Cardiac fibroblast (primary cell): ENCODE data around the gene RIPOR2.
A peak's percentile ranks its signal among the peaks of the same experiment; 100 is the strongest.

Experiments
- DNase-seq, 2 donors: peaks; one replicate each; pipeline versions ENCODE4 v3.0.0 to v3.0.0-alpha.2; 2010; ENCODE audit warnings: low read depth in 2 of 2
- H3K4me3 ChIP-seq, 2 donors: replicated peaks in 1 of 2; 1 replicate in 1 of 2; 2 replicates in 1 of 2; pipeline ENCODE4 v1.5.1; 2011; ENCODE audit warnings: low read depth in 2 of 2, low read length in 2 of 2, mild to moderate bottlenecking in 2 of 2, moderate library complexity in 1 of 2
- CTCF ChIP-seq: IDR thresholded peaks from one replicate; pipeline ENCODE4 v1.5.1; 2011; ENCODE audit warnings: low read depth, mild to moderate bottlenecking, low read length, inconsistent platforms

RIPOR2 gene

GRCh38 chr6:24911796-24912382, 23.9 kb downstream of the RIPOR2 start:
- no peak for TF ChIP-seq CTCF
- peak overlapping the region in 1 of 2 donors; percentile 79 for H3K4me3 ChIP-seq

GRCh38 chr6:24910961-24911725, 24.6 kb downstream of the RIPOR2 start:
- peak overlapping the region; percentile 46 to 79 for H3K4me3 ChIP-seq
- peak; percentile 19 to 72 for DNase-seq
- TF ChIP-seq CTCF: no peak

More at GRCh38 chr6:24911796-24912382, 23.9 kb downstream of the RIPOR2 start:
- DNase-seq: no peak

GRCh38 chr6:24910331-24910960, 25.3 kb downstream of the RIPOR2 start:
- peak overlapping the region; percentile 46 to 79 for H3K4me3 ChIP-seq
- no peak for TF ChIP-seq CTCF
- DNase-seq: peak; percentile 11 to 37

GRCh38 chr6:24909241-24910216, 26.2 kb downstream of the RIPOR2 start:
- peak overlapping the region in 1 of 2 donors; percentile 79 for H3K4me3 ChIP-seq
- no peak for DNase-seq
- no peak for TF ChIP-seq CTCF

- peak in 1 of 2 donors; percentile 18 for DNase-seq
- H3K4me3 ChIP-seq: no peak overlapping the region
Observed at GRCh38 chr6:24908650-24909035, 27.1 kb downstream of the RIPOR2 start.

More at GRCh38 chr6:24908650-24909035, 27.1 kb downstream of the RIPOR2 start:
- TF ChIP-seq CTCF: no peak
